NCI-H146 (cell line): ENCODE data around the gene KCNG3.

Source experiments
- DNase-seq: peaks from one replicate; lab custom pipeline; 2025; lab: John Stamatoyannopoulos, UW

Gene KCNG3

GRCh38 chr2:42486145-42486906 is 7.5 kb downstream of the KCNG3 start:
- DNase-seq: peak; percentile 6

GRCh38 chr2:42480402-42480801 is 13.4 kb downstream of the KCNG3 start:
- DNase-seq: no peak

DNA sequence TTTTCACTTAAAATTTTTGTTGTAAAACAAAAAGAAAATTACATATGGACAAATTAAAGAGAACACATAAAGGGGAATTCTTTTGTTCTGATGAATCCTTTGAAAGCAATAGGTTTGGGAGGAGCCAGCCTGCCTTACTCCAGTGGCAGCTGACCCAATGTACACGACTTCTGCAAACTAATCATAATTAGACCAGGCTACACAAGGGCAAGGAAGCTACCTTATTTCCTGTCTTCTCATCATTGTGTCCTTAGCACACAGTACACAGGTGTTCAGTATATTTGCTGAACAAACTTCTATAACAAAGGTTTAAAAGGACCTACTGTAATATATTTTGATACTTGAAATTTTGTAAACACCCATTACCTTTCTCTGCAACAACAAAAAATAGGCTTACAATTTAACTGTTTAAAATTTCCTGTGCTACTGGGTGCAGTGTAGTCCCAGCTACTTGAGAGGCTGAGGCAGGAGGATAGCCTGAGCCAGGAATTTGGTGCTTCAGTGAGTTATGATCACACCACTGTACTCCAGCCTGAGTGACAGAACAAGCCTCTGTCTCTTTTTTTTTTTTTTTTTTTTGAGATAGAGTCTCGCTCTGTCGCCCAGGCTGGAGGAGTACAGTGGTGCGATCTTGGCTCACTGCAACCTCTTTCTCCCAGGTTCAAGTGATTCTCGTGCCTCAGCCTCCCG is 18.9 kb downstream of the KCNG3 start:
- peak; percentile 94 for DNase-seq

GRCh38 chr2:42470706-42471105 is 23.1 kb downstream of the KCNG3 start:
- no peak for DNase-seq

- DNase-seq: no peak
These were observed 29.2 kb downstream of the KCNG3 start for GRCh38 chr2:42464631-42465030.

GRCh38 chr2:42463570-42463969 is 30.2 kb downstream of the KCNG3 start:
- no peak for DNase-seq

DNA sequence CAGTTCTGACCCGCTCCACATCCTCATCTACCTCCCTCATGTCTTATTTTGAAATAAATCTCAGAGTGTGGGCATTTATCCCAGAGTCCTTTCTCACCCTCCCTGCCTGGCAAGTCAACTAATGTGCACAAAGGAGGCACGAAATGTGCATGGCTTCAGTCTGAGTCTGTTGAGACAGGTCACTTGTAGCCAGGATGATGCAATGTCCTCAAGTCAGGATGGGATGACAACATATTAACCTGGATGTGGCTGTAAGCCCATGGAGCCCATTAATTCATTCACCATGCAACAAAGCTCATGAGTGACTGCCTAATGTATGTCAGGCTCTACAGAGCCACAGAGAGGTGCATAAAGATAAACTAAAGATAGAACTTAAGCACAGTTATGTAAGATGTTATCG is 34.5 kb downstream of the KCNG3 start:
- no peak for DNase-seq

DNA sequence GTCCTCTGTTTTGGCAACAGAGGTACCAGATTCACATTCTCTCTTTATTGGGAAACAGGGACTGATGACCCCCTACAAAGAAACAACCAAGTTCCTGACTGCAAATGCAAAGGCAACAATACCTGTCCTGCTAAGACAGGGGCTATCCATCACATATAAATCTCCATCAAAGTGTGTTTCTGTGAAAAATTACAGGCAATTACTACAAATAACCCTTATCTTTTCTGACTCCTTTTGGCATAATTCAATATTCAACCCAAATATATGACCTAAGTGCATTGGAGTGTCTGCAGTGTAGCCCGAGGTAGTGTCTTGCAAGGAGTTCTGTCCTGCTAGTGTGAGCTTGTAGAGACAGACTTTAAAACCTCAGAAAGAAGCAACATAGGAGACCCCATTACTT is 35.4 kb downstream of the KCNG3 start:
- no peak for DNase-seq

GRCh38 chr2:42457011-42457410 is 36.8 kb downstream of the KCNG3 start:
- DNase-seq: no peak

DNA sequence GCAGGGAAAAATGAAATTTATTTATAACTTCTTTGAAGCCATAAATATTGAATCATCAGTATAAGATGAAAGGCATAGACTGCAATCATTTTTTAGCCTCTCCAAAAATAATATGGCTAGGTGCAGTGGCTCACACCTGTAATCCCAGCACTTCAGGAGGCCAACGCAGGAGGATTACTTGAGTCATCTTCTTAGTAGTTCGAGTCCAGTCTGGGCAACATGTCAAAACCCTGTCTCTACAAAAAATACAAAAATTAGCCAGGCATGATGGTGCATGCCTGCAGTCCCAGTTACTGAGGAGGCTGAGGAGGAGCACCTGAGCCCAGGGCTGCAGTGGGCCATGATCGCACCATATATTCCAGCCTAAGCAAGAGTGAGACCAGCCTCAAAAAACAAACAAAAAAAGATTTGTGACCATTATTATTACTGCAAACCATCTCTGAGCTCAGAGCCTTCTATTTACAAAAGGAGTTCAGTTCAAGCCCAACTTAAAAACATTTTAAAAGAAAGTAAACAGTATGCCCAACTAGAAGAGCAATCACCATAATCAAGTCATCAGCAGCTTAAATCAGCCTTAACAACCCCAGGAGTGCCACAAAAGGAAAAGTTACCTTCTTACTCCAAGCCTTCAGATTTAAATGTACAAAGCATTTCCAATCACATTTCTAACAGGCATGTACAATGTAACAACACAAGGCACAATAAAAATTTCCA is 37.5 kb downstream of the KCNG3 start:
- DNase-seq: no peak

- no peak for DNase-seq
These were observed 41.2 kb downstream of the KCNG3 start for GRCh38 chr2:42452545-42452944.

DNA sequence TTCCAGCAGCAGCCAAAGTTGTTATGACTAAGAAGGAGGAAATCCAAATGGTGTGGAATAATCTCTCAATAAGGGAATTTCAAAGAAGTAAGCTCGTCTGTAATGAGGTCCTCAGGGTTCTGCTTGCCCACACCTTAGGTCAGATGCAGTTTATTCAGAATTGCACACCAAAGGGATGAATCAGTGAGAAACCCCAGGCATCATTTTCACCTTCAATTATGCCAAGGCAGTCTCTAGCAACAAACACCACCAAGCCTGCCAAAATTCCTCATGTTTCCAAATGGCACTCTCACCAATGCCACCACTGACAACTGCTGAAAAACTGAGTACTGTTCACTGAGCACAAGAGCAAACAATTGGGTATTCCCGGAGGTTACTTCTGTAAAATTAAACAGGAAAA is 43.6 kb downstream of the KCNG3 start:
- DNase-seq: no peak

- DNase-seq: no peak
These were observed 44.4 kb downstream of the KCNG3 start for GRCh38 chr2:42449163-42450087.

- no peak for DNase-seq
These were observed 45.6 kb downstream of the KCNG3 start for GRCh38 chr2:42448163-42448562.

- no peak for DNase-seq
These were observed 47.1 kb downstream of the KCNG3 start for GRCh38 chr2:42446503-42447271.

GRCh38 chr2:42443718-42444399 is 49.9 kb downstream of the KCNG3 start:
- no peak for DNase-seq

- no peak for DNase-seq
These were observed 51.0 kb downstream of the KCNG3 start for GRCh38 chr2:42442774-42443173.

- DNase-seq: no peak
These were observed 55.1 kb downstream of the KCNG3 start for GRCh38 chr2:42438685-42439084.

DNA sequence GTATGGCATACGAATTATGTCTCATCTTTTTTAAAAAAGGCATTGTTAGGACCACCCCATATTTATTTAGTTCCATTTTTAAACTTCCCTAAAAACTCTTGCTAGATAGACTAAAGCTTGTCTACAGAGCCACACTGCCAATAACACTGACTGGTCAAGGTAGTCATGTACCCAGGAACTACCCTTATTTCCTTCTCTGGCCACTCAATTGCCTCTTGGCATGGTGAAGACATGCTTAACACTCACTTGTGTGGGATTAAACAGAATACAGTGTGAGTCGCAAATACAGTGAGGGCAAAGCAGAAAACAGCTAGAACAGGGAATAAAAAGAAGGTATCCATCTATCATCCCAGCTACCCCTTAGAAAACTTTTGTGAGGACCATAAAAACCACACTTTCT is 57.4 kb downstream of the KCNG3 start:
- DNase-seq: no peak

- peak; percentile 32 for DNase-seq
These were observed 58.2 kb downstream of the KCNG3 start for GRCh38 chr2:42435628-42436027.

GRCh38 chr2:42430188-42430587 is 63.6 kb downstream of the KCNG3 start:
- no peak for DNase-seq
